Measurements from ENCODE around the gene HTR6. TPM values are rescaled to one million over a fixed set of nuclear protein-coding genes. Genes with fewer than 3 reads are reported as not detected.

Gene HTR6
- total and polyA plus RNA-seq, 8 donors: 0.09 TPM; not detected in 7

GRCh38 chr1:19696820-19697219 lies 32.1 kb downstream of the HTR6 start:
- Histone ChIP-seq H3K27me3 (no peaks in the 10 kb centered on the region), H3K27ac (no peak overlapping the region), H3K36me3 (peaks cover 0 to 54% of the 10 kb centered on the region in 2 donors), H3K9me3 (no peaks in the 10 kb centered on the region), H3K4me1 (no peaks in the 10 kb centered on the region), H3K4me3 (no peak overlapping the region)
- DNase-seq (no peak), ATAC-seq (no peak)
- intact Hi-C loops (cut with DNase I): no loop called here
- no peak for TF ChIP-seq CTCF (IDR thresholded peaks at IDR 0.05)

GRCh38 chr1:19698181-19698580 lies 33.5 kb downstream of the HTR6 start:
- H3K27me3 ChIP-seq: no peaks in the 10 kb centered on the region
- no peaks in the 10 kb centered on the region for H3K4me1 ChIP-seq
- H3K4me3 ChIP-seq: no peak overlapping the region
- DNase-seq (no peak), ATAC-seq (no peak)
- H3K9me3 ChIP-seq: no peaks in the 10 kb centered on the region
- H3K36me3 ChIP-seq: peaks cover 0 to 42% of the 10 kb centered on the region in 2 donors
- no peak overlapping the region for H3K27ac ChIP-seq
- no peak for TF ChIP-seq CTCF (IDR thresholded peaks at IDR 0.05)
- intact Hi-C loops (cut with DNase I): no loop called here

GRCh38 chr1:19700079-19700777 lies 35.6 kb downstream of the HTR6 start:
- DNase-seq (peak in 1 of 4 donors; percentile 23), ATAC-seq (no peak)
- H3K27ac ChIP-seq: no peak overlapping the region
- intact Hi-C loops (cut with DNase I): no loop called here
- H3K27me3 ChIP-seq: no peaks in the 10 kb centered on the region
- TF ChIP-seq CTCF (IDR thresholded peaks at IDR 0.05): no peak
- no peaks in the 10 kb centered on the region for H3K4me1 ChIP-seq
- H3K9me3 ChIP-seq: no peaks in the 10 kb centered on the region
- H3K4me3 ChIP-seq: no peak overlapping the region
- H3K36me3 ChIP-seq: peaks cover 0 to 23% of the 10 kb centered on the region in 2 donors

- Histone ChIP-seq H3K36me3 (peaks cover 0 to 13% of the 10 kb centered on the region in 2 donors), H3K9me3 (no peaks in the 10 kb centered on the region), H3K27ac (no peak overlapping the region), H3K4me3 (no peak overlapping the region), H3K27me3 (no peaks in the 10 kb centered on the region), H3K4me1 (no peaks in the 10 kb centered on the region)
- ATAC-seq: no peak
- no peak for DNase-seq
- no peak for TF ChIP-seq CTCF (IDR thresholded peaks at IDR 0.05)
- intact Hi-C loops (cut with DNase I): no loop called here
Measured at GRCh38 chr1:19703280-19703679, 38.6 kb downstream of the HTR6 start.

GRCh38 chr1:19704247-19705113 lies 39.8 kb downstream of the HTR6 start:
- ATAC-seq (peak; percentile 99), DNase-seq (peak; percentile 56 to 87 (median 66))
- no peaks in the 10 kb centered on the region for H3K27me3 ChIP-seq
- H3K36me3 ChIP-seq: peaks cover 0 to 18% of the 10 kb centered on the region in 2 donors
- peak; percentile 82 to 87 for TF ChIP-seq CTCF (IDR thresholded peaks at IDR 0.05)
- no peaks in the 10 kb centered on the region for H3K4me1 ChIP-seq
- intact Hi-C loops (cut with DNase I): no loop called here
- no peak overlapping the region for H3K27ac ChIP-seq
- H3K9me3 ChIP-seq: no peaks in the 10 kb centered on the region
- no peak overlapping the region for H3K4me3 ChIP-seq

Measured in left lung (tissue), 10 donors.